Lower leg skin (tissue), 4 donors: ENCODE results near the gene JOSD1. TPM values are rescaled to one million over a fixed set of nuclear protein-coding genes. Genes with fewer than 3 reads are reported as not detected.

Source experiments
- DNase-seq, 2 donors: peaks; one replicate each; pipeline ENCODE4 v3.0.0-alpha.2; 2019; ENCODE audit warnings: low spot score in 2 of 2
- H3K4me3 ChIP-seq: fragments of 200-600 bp; sonication (generic); 2 replicates; pipeline ENCODE4 v1.5.1; 2017; ENCODE audit warnings: mild to moderate bottlenecking, low read depth; ENCODE audit not compliant: poor library complexity, severe bottlenecking
- CTCF ChIP-seq, 3 donors: fragments of 450-650 bp; IDR thresholded peaks; one replicate each; pipeline ENCODE4 v1.5.1; 2016; ENCODE audit warnings: antibody characterized with exemption in 3 of 3, mild to moderate bottlenecking in 3 of 3, moderate library complexity in 2 of 3
- POLR2A ChIP-seq, 2 donors: fragments of 450-650 bp; IDR thresholded peaks; one replicate each; pipeline ENCODE4 v1.6.1; 2016 to 2017; ENCODE audit warnings: antibody characterized with exemption in 2 of 2, mild to moderate bottlenecking in 1 of 2, moderate library complexity in 1 of 2
- WGBS, 2 donors: methylation state at CpG; one replicate each; pipeline ENCODE4 v1.1.5; 2018; 5-methylcytosine and 5-hydroxymethylcytosine counted together
- intact Hi-C: fragments of 100-400 bp; cut with DNase I; formaldehyde crosslinking; loops from one replicate; pipeline ENCODE4 v1.15.0; 2023; ENCODE audit warnings: low total_unique reads
- total RNA-seq, 4 donors: library from RNA; depleted of rRNA; stranded (reverse); fragments of >200 nt; gene quantifications; one replicate each; pipeline ENCODE4 v1.1.0, GENCODE V29; 2016

JOSD1 gene
- total RNA-seq, 4 donors from 2014 or later, result 52.0 to 90.6 (median 68.0) TPM

DNA sequence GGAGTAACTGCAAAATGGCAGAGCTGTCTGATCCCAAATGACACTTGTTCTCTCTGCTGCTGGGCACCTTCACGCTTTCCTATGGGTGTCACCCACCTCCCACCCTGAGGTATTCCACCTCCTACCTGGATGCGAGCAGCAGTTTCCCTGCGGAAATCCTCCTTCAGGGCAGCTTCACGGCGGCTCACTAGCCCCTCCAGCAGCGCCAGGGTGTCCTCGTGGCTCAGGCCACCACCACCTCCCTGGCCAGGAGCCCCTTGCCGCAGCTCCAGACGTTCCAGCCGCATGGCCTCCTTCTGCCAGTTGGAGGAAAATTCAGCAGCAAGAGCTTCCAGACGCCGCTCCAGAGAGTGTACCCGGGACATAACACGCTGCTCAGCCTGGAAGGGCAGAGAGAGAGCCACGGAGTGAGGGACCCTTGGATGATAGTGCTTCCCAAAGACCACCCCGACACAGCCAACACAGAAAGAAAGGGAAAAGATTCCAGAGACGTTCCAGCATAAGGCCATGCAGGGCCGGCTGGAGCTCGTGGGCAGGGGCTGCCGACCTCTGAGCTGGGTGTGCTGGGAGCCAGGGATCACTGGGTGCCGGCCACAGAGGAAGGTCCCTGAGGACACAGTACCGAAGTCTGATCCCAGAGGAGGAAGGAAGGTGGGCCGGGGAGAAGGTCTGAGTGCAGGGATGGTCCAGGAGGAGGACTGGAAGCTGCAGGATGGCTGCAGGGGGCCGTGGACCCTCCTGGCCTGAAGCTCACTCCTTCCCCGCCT is 41.6 kb upstream of the JOSD1 start:
- 94 to 95% methylated on average over 25 of the region's 25 CpGs for WGBS, 2 donors
- intact Hi-C loops, result no loop called here
- no peak overlapping the region for H3K4me3 ChIP-seq
- no peak for DNase-seq
- no peak for TF ChIP-seq POLR2A (IDR thresholded peaks at IDR 0.05)
- TF ChIP-seq CTCF (IDR thresholded peaks at IDR 0.05), result no peak

DNA sequence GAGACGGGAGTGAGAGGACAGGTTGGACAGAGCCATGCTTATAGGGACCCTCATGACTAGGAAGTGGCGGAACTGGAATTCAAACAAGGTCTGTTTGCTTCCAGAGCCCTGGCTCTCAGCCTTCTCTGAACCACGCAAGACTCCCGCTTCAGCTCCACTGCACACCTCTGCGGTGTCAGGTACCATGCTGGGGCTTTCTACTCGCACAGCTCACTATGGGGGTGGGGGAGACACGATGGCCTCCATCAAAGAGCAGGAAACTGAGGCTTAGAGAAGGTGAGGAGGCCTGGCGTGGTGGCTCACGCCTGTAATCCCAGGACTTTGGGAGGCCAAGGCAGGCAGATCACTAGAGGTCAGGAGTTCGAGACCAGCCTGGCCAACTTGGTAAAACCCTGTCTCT is 40.8 kb upstream of the JOSD1 start:
- intact Hi-C loops, result no loop called here

DNA sequence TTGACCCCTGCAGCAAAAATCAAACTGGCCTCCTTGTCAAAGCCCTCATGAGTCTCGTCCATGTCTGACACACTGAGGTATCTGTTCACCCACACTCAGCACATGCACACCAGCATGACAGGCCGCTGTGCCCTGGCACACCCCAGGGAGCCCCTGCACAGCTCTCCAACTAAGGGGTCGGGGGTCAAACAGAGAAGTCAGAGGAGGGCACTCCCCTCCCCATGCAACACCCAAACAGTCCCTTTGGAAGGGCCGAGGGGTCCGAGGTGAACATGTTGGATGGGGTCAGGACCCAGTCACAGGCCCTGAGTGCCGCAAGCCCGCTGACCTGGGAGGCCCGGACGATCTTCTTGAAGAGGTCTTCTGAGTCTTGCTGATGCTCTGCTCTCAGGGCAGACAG is 40.4 kb upstream of the JOSD1 start:
- 90 to 98% methylated on average over 9 of the region's 9 CpGs for WGBS, 2 donors
- no peak for TF ChIP-seq POLR2A (IDR thresholded peaks at IDR 0.05)
- no peak for TF ChIP-seq CTCF (IDR thresholded peaks at IDR 0.05)

More for the DNA sequence above, 40.8 kb upstream of the JOSD1 start:
- no peak overlapping the region for H3K4me3 ChIP-seq
- 96% methylated on average over 10 of the region's 10 CpGs for WGBS, 2 donors
- TF ChIP-seq POLR2A (IDR thresholded peaks at IDR 0.05), result no peak
- TF ChIP-seq CTCF (IDR thresholded peaks at IDR 0.05), result no peak
- no peak for DNase-seq

DNA sequence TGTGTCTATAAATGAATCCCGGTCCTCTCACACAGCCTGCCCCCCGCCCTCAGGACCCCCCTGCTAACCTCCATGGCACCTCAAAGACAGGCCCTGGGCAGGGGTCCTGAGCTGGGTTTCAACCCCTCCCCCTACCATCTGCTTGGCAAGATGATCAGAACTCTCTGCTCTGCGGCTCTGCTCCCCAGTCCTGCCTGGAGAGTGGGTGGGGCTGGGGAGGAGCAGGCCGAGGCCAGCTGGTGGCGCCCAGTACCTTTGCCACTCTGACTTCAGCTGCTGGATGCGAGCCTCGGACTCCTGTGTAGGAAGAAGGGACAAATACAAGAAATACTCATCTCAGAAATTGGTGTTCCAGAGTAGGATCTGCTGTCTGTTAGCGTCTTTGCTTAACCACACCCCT is 40.0 kb upstream of the JOSD1 start:
- H3K4me3 ChIP-seq, result no peak overlapping the region
- WGBS, 2 donors, result 64 to 71% methylated on average over 8 of the region's 8 CpGs
- DNase-seq, result no peak
- TF ChIP-seq CTCF (IDR thresholded peaks at IDR 0.05), result no peak
- no peak for TF ChIP-seq POLR2A (IDR thresholded peaks at IDR 0.05)
- intact Hi-C loops, result no loop called here

More for the DNA sequence above, 40.4 kb upstream of the JOSD1 start:
- DNase-seq, result no peak
- intact Hi-C loops, result no loop called here
- no peak overlapping the region for H3K4me3 ChIP-seq

DNA sequence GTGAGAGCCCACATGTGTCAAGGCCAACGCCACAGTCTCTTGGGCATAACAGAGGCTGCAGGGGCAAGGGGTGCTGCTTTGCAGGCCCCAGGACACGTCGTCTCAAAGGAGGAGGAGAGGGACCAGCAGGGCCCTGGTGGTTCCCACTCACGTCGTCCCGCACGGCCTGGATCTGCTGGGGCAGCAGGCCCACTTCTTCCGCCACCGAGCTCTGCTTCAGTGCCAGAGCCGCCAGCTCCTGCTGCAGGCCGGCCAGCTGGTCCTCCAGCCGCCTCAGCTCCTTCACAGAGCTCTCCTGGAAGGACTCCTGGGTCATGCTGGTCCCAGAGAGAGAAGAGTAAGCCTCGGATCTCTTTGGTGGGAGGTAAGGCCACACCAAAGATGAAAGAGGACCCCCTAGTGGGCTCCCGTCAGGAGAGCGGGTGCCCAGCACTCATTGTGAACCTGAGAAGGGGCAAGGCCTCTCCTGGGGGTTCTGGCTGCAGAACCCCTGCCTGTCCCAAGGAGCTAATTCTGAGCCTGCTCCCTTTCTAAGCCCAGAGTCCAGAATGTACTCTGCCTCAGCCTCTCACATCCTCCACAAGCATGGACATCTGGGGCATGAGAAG is 39.5 kb upstream of the JOSD1 start:
- WGBS, 2 donors, result 88 to 93% methylated on average over 11 to 15 of the region's 15 CpGs
- intact Hi-C loops, result no loop called here

More for the DNA sequence above, 39.5 kb upstream of the JOSD1 start:
- no peak for TF ChIP-seq POLR2A (IDR thresholded peaks at IDR 0.05)
- TF ChIP-seq CTCF (IDR thresholded peaks at IDR 0.05), result no peak
- no peak for DNase-seq
- H3K4me3 ChIP-seq, result no peak overlapping the region
